GM12801 (cell line): Measurements from ENCODE around the gene SHISA6.

ENCODE experiments used
- TF ChIP-seq, protein P1 (sequence below): IDR thresholded peaks from one replicate; pipeline ENCODE4 v1.5.1; 2011; ENCODE audit warnings: control low read depth; ENCODE audit not compliant: insufficient read length; ENCODE audit errors: extremely low read depth

The SHISA6 gene

DNA sequence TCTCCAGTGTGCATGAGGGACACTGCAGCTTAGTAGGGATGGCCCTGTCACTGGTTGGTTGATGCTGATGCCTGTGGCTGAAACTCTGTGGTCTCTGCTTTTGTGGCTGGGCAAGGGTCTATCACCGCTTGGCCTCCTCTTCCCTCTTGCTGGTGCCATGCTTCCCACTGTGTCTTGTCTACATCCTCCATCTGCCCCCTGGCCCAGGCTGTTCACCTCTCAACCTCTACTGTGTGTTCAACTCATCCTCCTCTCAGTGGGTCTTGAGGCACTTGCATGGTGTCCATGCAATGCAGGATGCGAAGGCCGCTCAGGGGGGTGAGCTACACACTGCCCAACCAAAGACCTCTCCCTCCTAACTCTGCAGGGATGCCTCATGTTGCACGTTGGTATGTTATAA lies 19.8 kb upstream of the SHISA6 start:
- TF ChIP-seq, protein P1, sequence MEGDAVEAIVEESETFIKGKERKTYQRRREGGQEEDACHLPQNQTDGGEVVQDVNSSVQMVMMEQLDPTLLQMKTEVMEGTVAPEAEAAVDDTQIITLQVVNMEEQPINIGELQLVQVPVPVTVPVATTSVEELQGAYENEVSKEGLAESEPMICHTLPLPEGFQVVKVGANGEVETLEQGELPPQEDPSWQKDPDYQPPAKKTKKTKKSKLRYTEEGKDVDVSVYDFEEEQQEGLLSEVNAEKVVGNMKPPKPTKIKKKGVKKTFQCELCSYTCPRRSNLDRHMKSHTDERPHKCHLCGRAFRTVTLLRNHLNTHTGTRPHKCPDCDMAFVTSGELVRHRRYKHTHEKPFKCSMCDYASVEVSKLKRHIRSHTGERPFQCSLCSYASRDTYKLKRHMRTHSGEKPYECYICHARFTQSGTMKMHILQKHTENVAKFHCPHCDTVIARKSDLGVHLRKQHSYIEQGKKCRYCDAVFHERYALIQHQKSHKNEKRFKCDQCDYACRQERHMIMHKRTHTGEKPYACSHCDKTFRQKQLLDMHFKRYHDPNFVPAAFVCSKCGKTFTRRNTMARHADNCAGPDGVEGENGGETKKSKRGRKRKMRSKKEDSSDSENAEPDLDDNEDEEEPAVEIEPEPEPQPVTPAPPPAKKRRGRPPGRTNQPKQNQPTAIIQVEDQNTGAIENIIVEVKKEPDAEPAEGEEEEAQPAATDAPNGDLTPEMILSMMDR: no peak

GRCh38 chr17:11221721-11222120 lies 19.3 kb upstream of the SHISA6 start:
- TF ChIP-seq, protein P1: no peak

- TF ChIP-seq, protein P1: no peak
Observed at GRCh38 chr17:11238705-11239104, 2.3 kb upstream of the SHISA6 start.

- TF ChIP-seq, protein P1: no peak
Observed at GRCh38 chr17:11239379-11239970, 1.5 kb upstream of the SHISA6 start.

DNA sequence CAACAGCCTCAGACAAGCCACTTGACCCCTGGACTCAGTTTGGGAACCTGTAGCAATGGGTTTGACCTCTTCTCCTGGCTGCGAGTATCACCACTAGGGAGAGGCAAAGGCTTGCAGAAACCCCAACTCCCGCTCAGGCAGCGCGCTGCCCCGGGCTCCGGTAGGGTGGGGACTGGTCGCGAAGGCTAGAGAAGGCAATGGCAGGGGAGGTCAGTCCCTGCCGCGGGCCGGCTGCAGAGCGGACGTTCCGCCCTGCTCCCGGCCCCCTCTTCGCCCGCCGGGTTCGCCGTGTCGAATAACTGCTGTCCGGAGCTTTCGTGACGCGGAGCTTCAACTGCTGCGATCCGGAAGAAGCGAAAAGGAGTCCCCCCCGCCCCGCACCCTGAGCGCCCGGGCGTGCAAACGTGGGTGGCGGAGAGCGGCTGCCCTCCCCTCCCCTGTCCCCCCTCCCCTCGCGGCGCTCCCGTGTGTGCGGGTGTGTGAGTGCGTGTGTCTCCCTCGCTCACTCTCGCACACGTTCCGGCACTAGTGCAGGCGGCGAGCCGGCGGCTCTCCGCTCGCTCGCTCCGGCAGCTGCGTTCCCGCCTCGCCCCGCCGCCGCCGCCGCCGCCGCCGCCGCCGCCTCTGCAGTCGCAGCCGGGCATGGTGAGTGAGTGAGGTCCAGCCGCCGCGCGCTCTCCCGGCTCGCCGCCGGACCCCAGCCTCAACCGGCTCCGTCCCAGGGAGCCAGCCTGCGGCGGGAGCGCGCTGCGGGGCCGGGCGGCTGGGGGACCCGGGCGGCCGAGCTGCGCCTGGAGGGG lies 772 bp upstream of the SHISA6 start:
- TF ChIP-seq, protein P1: no peak

- TF ChIP-seq, protein P1: no peak
Observed at GRCh38 chr17:11241611-11242226, 706 bp downstream of the SHISA6 start.

GRCh38 chr17:11242411-11242810 lies 1.4 kb downstream of the SHISA6 start:
- TF ChIP-seq, protein P1: no peak
